Measurements from ENCODE around the gene PEPD.
"Not testable (repeated sequence)": the region's sequence is repeated elsewhere in the genome, so short reads cannot be mapped to it uniquely, and the experiment has no call there.

The PEPD gene

GRCh38 chr19:33492951-33493350, 28.6 kb downstream of the PEPD start:
- TF ChIP-seq EZH2phosphoT487 (conservative IDR thresholded peaks at IDR 0.05; ENCODE audit: low read length) (no peak), CTCF (IDR thresholded peaks at IDR 0.05; ENCODE audit: insufficient read depth, low read length, poor library complexity, severe bottlenecking) (no peak)
- H3K9me2 ChIP-seq (replicated peaks; ENCODE audit: insufficient read depth, low read length) = no peaks in the 10 kb centered on the region
- H4K20me1 ChIP-seq (ENCODE audit: low read depth, low read length) = no peaks in the 10 kb centered on the region
- H3K27me3 ChIP-seq (ENCODE audit: low read length) = no peaks in the 10 kb centered on the region
- H3F3A ChIP-seq (ENCODE audit: insufficient read depth) = no peaks in the 10 kb centered on the region
- H3K27ac ChIP-seq (ENCODE audit: low read depth, low read length) = no peak overlapping the region
- no peak overlapping the region for H3K4me2 ChIP-seq (ENCODE audit: low read depth, low read length, poor library complexity, severe bottlenecking)
- no peak overlapping the region for H3K4me3 ChIP-seq (ENCODE audit: insufficient read depth, low read length, poor library complexity, severe bottlenecking)
- H3K9ac ChIP-seq (ENCODE audit: low read length) = no peak overlapping the region
- H3K79me2 ChIP-seq (ENCODE audit: insufficient read depth, low read length) = no peaks in the 10 kb centered on the region
- H3K36me3 ChIP-seq (ENCODE audit: low read length) = no peaks in the 10 kb centered on the region
- no peak overlapping the region for H2AFZ ChIP-seq (ENCODE audit: low read depth, low read length, severe bottlenecking)
- no peaks in the 10 kb centered on the region for H3K9me3 ChIP-seq (ENCODE audit: insufficient read depth, low read length)

GRCh38 chr19:33492090-33492489, 29.5 kb downstream of the PEPD start:
- H3K27ac ChIP-seq (ENCODE audit: low read depth, low read length) = no peak overlapping the region
- no peaks in the 10 kb centered on the region for H3K36me3 ChIP-seq (ENCODE audit: low read length)

GRCh38 chr19:33490596-33490995, 31.0 kb downstream of the PEPD start:
- not testable (repeated sequence) for H3K27me3 ChIP-seq (ENCODE audit: low read length); H3K4me2 ChIP-seq (ENCODE audit: low read depth, low read length, poor library complexity, severe bottlenecking)

More at GRCh38 chr19:33492090-33492489, 29.5 kb downstream of the PEPD start:
- no peak overlapping the region for H2AFZ ChIP-seq (ENCODE audit: low read depth, low read length, severe bottlenecking)
- no peaks in the 10 kb centered on the region for H3K79me2 ChIP-seq (ENCODE audit: insufficient read depth, low read length)
- H3K9me2 ChIP-seq (replicated peaks; ENCODE audit: insufficient read depth, low read length) = no peaks in the 10 kb centered on the region
- no peaks in the 10 kb centered on the region for H3K27me3 ChIP-seq (ENCODE audit: low read length)
- H4K20me1 ChIP-seq (ENCODE audit: low read depth, low read length) = no peaks in the 10 kb centered on the region
- H3K9me3 ChIP-seq (ENCODE audit: insufficient read depth, low read length) = no peaks in the 10 kb centered on the region
- TF ChIP-seq EZH2phosphoT487 (conservative IDR thresholded peaks at IDR 0.05; ENCODE audit: low read length) = no peak
- TF ChIP-seq CTCF (IDR thresholded peaks at IDR 0.05; ENCODE audit: insufficient read depth, low read length, poor library complexity, severe bottlenecking) = no peak
- H3K9ac ChIP-seq (ENCODE audit: low read length) = no peak overlapping the region
- no peak overlapping the region for H3K4me3 ChIP-seq (ENCODE audit: insufficient read depth, low read length, poor library complexity, severe bottlenecking)
- H3K4me2 ChIP-seq (ENCODE audit: low read depth, low read length, poor library complexity, severe bottlenecking) = no peak overlapping the region
- H3F3A ChIP-seq (ENCODE audit: insufficient read depth) = no peaks in the 10 kb centered on the region

GRCh38 chr19:33490041-33490451, 31.5 kb downstream of the PEPD start:
- no peaks in the 10 kb centered on the region for H3K27me3 ChIP-seq (ENCODE audit: low read length)

More at GRCh38 chr19:33490596-33490995, 31.0 kb downstream of the PEPD start:
- not testable (repeated sequence) for H3F3A ChIP-seq (ENCODE audit: insufficient read depth); H2AFZ ChIP-seq (ENCODE audit: low read depth, low read length, severe bottlenecking); H3K9me2 ChIP-seq (replicated peaks; ENCODE audit: insufficient read depth, low read length); H3K36me3 ChIP-seq (ENCODE audit: low read length); H3K9ac ChIP-seq (ENCODE audit: low read length); H4K20me1 ChIP-seq (ENCODE audit: low read depth, low read length); H3K27ac ChIP-seq (ENCODE audit: low read depth, low read length); H3K9me3 ChIP-seq (ENCODE audit: insufficient read depth, low read length); H3K79me2 ChIP-seq (ENCODE audit: insufficient read depth, low read length); H3K4me3 ChIP-seq (ENCODE audit: insufficient read depth, low read length, poor library complexity, severe bottlenecking)

More at GRCh38 chr19:33490041-33490451, 31.5 kb downstream of the PEPD start:
- TF ChIP-seq CTCF (IDR thresholded peaks at IDR 0.05; ENCODE audit: insufficient read depth, low read length, poor library complexity, severe bottlenecking) (no peak), EZH2phosphoT487 (conservative IDR thresholded peaks at IDR 0.05; ENCODE audit: low read length) (no peak)
- Histone ChIP-seq H3K9ac (ENCODE audit: low read length) (no peak overlapping the region), H3K79me2 (ENCODE audit: insufficient read depth, low read length) (no peaks in the 10 kb centered on the region), H4K20me1 (ENCODE audit: low read depth, low read length) (no peaks in the 10 kb centered on the region), H3K36me3 (ENCODE audit: low read length) (no peaks in the 10 kb centered on the region), H3K4me3 (ENCODE audit: insufficient read depth, low read length, poor library complexity, severe bottlenecking) (no peak overlapping the region), H3F3A (ENCODE audit: insufficient read depth) (no peaks in the 10 kb centered on the region), H3K27ac (ENCODE audit: low read depth, low read length) (no peak overlapping the region), H3K9me3 (ENCODE audit: insufficient read depth, low read length) (no peaks in the 10 kb centered on the region), H3K4me2 (ENCODE audit: low read depth, low read length, poor library complexity, severe bottlenecking) (no peak overlapping the region), H3K9me2 (replicated peaks; ENCODE audit: insufficient read depth, low read length) (no peaks in the 10 kb centered on the region), H2AFZ (ENCODE audit: low read depth, low read length, severe bottlenecking) (no peak overlapping the region)
